ENCODE data around the gene ZNF700.
"Not testable (repeated sequence)": the region's sequence is repeated elsewhere in the genome, so short reads cannot be mapped to it uniquely, and the experiment has no call there.

Gene ZNF700

GRCh38 chr19:11882606-11883005 is 42.3 kb upstream of the ZNF700 start:
- Histone ChIP-seq H3K4me1 (ENCODE audit: low read depth, poor library complexity, severe bottlenecking) (no peaks in the 10 kb centered on the region), H4K20me1 (ENCODE audit: insufficient read depth) (no peaks in the 10 kb centered on the region), H3K27me3 (ENCODE audit: insufficient read depth, low read depth) (no peaks in the 10 kb centered on the region), H2AFZ (ENCODE audit: low read depth) (no peak overlapping the region), H3K4me2 (no peak overlapping the region), H3K27ac (no peak overlapping the region), H3K9ac (no peak overlapping the region), H3K4me3 (IDR thresholded peaks at IDR 0.05; ENCODE audit: insufficient read depth, low read depth, low read length) (no peak overlapping the region), H3K36me3 (ENCODE audit: insufficient read depth) (no peaks in the 10 kb centered on the region), H3K79me2 (ENCODE audit: insufficient read depth, low read depth) (no peaks in the 10 kb centered on the region)
- TF ChIP-seq CTCF (conservative IDR thresholded peaks at IDR 0.05; ENCODE audit: low read depth, low read length): no peak

GRCh38 chr19:11887234-11887610 is 37.7 kb upstream of the ZNF700 start:
- H3K4me3 ChIP-seq (IDR thresholded peaks at IDR 0.05; ENCODE audit: insufficient read depth, low read depth, low read length): no peak overlapping the region
- H3K36me3 ChIP-seq (ENCODE audit: insufficient read depth): no peaks in the 10 kb centered on the region
- no peak overlapping the region for H3K9ac ChIP-seq
- no peak for TF ChIP-seq CTCF (conservative IDR thresholded peaks at IDR 0.05; ENCODE audit: low read depth, low read length)
- H3K27me3 ChIP-seq (ENCODE audit: insufficient read depth, low read depth): no peaks in the 10 kb centered on the region
- H4K20me1 ChIP-seq (ENCODE audit: insufficient read depth): no peaks in the 10 kb centered on the region
- H3K79me2 ChIP-seq (ENCODE audit: insufficient read depth, low read depth): no peaks in the 10 kb centered on the region
- no peak overlapping the region for H2AFZ ChIP-seq (ENCODE audit: low read depth)
- no peak overlapping the region for H3K27ac ChIP-seq
- H3K4me2 ChIP-seq: no peak overlapping the region
- no peaks in the 10 kb centered on the region for H3K4me1 ChIP-seq (ENCODE audit: low read depth, poor library complexity, severe bottlenecking)

- Histone ChIP-seq H4K20me1 (ENCODE audit: insufficient read depth) (no peaks in the 10 kb centered on the region), H3K79me2 (ENCODE audit: insufficient read depth, low read depth) (no peaks in the 10 kb centered on the region), H3K27ac (no peak within 1 kb of the TSS), H2AFZ (ENCODE audit: low read depth) (no peak within 1 kb of the TSS), H3K4me2 (no peak within 1 kb of the TSS), H3K4me3 (IDR thresholded peaks at IDR 0.05; ENCODE audit: insufficient read depth, low read depth, low read length) (no peak within 1 kb of the TSS), H3K4me1 (ENCODE audit: low read depth, poor library complexity, severe bottlenecking) (no peaks in the 10 kb centered on the region), H3K27me3 (ENCODE audit: insufficient read depth, low read depth) (no peaks in the 10 kb centered on the region), H3K36me3 (ENCODE audit: insufficient read depth) (no peaks in the 10 kb centered on the region), H3K9ac (no peak within 1 kb of the TSS)
- no peak for TF ChIP-seq CTCF (conservative IDR thresholded peaks at IDR 0.05; ENCODE audit: low read depth, low read length)
Observed at GRCh38 chr19:11887611-11888531, 37.0 kb upstream of the ZNF700 start, which contains the start of gene ZNF69. Gene ZNF69 (plus strand): TSS chr19:11887782. CDS start chr19:11887924, 142 bp downstream.

- not testable (repeated sequence) for H3K4me3 ChIP-seq (IDR thresholded peaks at IDR 0.05; ENCODE audit: insufficient read depth, low read depth, low read length); H3K36me3 ChIP-seq (ENCODE audit: insufficient read depth); H3K4me2 ChIP-seq; H3K79me2 ChIP-seq (ENCODE audit: insufficient read depth, low read depth); H3K27me3 ChIP-seq (ENCODE audit: insufficient read depth, low read depth); H3K27ac ChIP-seq; H3K9ac ChIP-seq; H4K20me1 ChIP-seq (ENCODE audit: insufficient read depth); H3K4me1 ChIP-seq (ENCODE audit: low read depth, poor library complexity, severe bottlenecking); H2AFZ ChIP-seq (ENCODE audit: low read depth)
Observed at GRCh38 chr19:11889901-11890300, 35.0 kb upstream of the ZNF700 start.

GRCh38 chr19:11890634-11891033 is 34.3 kb upstream of the ZNF700 start:
- H3K27ac ChIP-seq: no peak overlapping the region
- no peaks in the 10 kb centered on the region for H4K20me1 ChIP-seq (ENCODE audit: insufficient read depth)
- no peaks in the 10 kb centered on the region for H3K36me3 ChIP-seq (ENCODE audit: insufficient read depth)
- H3K4me2 ChIP-seq: no peak overlapping the region
- TF ChIP-seq CTCF (conservative IDR thresholded peaks at IDR 0.05; ENCODE audit: low read depth, low read length): no peak
- H2AFZ ChIP-seq (ENCODE audit: low read depth): no peak overlapping the region
- no peak overlapping the region for H3K4me3 ChIP-seq (IDR thresholded peaks at IDR 0.05; ENCODE audit: insufficient read depth, low read depth, low read length)
- no peaks in the 10 kb centered on the region for H3K79me2 ChIP-seq (ENCODE audit: insufficient read depth, low read depth)
- H3K27me3 ChIP-seq (ENCODE audit: insufficient read depth, low read depth): no peaks in the 10 kb centered on the region
- H3K4me1 ChIP-seq (ENCODE audit: low read depth, poor library complexity, severe bottlenecking): no peaks in the 10 kb centered on the region
- no peak overlapping the region for H3K9ac ChIP-seq
